ENCODE data around the gene NTRK1. TPM values are rescaled to one million over a fixed set of nuclear protein-coding genes. Genes with fewer than 3 reads are reported as not detected.

NTRK1 gene
- total and polyA plus RNA-seq, 2 of the 13 experiments (the other 11 are each of a cell fraction or from before 2014, with no cell fraction given), result not detected

DNA sequence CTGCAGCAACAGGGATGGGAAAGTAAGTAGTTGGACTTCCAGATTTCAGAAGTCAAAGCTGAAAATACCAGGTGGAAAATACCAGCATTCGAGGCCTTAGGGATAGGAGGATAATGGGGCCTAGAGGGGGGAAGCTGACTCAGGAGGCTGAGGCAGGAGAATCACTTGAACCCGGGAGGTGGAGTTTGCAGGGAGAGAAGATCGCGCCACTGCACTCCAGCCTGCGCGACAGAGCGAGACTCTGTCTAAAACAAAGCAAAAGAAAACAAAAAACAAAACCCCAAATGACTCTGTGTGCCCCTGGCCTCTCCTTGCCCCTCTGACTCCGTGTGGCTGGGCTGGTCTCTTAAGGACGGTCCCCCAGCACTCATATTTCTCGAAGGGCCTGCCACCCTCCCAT, 47.4 kb upstream of the NTRK1 start (continued):
- TF ChIP-seq SP4 (CRISPR knock-in tag; IDR thresholded peaks at IDR 0.05), result no peak
- TF ChIP-seq ZNF558 (CRISPR knock-in tag; IDR thresholded peaks at IDR 0.05; ENCODE audit: borderline replicate concordance), result no peak
- no peak for TF ChIP-seq DNMT3B (CRISPR knock-in tag; conservative IDR thresholded peaks at IDR 0.05)

DNA sequence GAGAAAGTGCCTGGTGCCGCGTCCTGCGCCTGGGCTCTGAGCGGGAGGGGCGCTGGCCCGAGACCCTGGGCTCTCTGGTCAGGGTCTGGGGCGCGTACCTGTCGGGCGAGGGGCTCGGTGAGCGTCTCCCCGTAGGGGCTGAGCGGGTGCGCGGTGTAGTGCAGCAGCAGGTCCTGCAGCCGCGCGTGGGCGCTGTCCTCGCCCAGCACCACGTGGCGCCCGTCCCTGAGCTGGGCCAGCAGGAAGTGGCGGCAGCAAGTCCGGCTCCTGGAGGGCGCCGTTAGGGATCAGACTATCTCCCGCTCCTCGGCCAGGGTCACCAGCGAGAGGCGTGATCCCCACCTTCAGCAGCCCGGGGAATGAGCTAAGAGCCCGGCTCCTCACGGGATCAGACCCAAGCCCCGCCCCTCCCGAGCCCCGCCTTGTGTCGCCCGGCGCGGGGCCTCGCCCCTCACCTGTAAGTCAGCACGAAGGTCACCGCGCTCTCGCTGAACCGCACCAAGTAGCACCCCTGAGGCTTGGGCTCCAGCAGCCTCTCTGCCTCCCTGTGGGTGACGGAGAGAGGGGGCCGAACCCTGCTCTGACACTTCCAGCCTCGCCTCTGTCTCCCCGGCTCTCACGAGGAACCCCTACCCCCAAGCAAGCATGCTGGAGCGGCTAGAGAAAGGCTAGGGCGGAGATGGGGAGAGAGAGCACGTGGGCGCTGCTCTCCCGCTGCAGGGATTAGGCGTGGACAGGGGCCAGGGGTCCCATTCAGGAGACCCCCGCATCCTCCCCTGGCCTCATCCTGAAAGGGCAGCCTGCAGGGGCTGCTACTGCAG, 46.7 kb upstream of the NTRK1 start:
- DNase-seq (ENCODE audit: low spot score), result peak; percentile 35
- peak overlapping the region; percentile 44 for H3K9ac ChIP-seq (ENCODE audit: insufficient read depth, low read depth, low read length)
- no TSS peak for BruUV-seq (replicated peaks)
- no peak for TF ChIP-seq PHF21A (CRISPR knock-in tag; IDR thresholded peaks at IDR 0.05)
- TF ChIP-seq SP5 (CRISPR knock-in tag; IDR thresholded peaks at IDR 0.05; ENCODE audit: borderline replicate concordance, low read depth), result no peak; the same call in 1 of the 2 replicates
- TF ChIP-seq, protein P1, sequence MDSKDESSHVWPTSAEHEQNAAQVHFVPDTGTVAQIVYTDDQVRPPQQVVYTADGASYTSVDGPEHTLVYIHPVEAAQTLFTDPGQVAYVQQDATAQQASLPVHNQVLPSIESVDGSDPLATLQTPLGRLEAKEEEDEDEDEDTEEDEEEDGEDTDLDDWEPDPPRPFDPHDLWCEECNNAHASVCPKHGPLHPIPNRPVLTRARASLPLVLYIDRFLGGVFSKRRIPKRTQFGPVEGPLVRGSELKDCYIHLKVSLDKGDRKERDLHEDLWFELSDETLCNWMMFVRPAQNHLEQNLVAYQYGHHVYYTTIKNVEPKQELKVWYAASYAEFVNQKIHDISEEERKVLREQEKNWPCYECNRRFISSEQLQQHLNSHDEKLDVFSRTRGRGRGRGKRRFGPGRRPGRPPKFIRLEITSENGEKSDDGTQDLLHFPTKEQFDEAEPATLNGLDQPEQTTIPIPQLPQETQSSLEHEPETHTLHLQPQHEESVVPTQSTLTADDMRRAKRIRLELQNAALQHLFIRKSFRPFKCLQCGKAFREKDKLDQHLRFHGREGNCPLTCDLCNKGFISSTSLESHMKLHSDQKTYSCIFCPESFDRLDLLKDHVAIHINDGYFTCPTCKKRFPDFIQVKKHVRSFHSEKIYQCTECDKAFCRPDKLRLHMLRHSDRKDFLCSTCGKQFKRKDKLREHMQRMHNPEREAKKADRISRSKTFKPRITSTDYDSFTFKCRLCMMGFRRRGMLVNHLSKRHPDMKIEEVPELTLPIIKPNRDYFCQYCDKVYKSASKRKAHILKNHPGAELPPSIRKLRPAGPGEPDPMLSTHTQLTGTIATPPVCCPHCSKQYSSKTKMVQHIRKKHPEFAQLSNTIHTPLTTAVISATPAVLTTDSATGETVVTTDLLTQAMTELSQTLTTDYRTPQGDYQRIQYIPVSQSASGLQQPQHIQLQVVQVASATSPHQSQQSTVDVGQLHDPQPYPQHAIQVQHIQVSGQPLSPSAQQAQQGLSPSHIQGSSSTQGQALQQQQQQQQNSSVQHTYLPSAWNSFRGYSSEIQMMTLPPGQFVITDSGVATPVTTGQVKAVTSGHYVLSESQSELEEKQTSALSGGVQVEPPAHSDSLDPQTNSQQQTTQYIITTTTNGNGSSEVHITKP (CRISPR knock-in tag; IDR thresholded peaks at IDR 0.05; ENCODE audit: low read depth), result no peak
- TF ChIP-seq, protein P2, sequence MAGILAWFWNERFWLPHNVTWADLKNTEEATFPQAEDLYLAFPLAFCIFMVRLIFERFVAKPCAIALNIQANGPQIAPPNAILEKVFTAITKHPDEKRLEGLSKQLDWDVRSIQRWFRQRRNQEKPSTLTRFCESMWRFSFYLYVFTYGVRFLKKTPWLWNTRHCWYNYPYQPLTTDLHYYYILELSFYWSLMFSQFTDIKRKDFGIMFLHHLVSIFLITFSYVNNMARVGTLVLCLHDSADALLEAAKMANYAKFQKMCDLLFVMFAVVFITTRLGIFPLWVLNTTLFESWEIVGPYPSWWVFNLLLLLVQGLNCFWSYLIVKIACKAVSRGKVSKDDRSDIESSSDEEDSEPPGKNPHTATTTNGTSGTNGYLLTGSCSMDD (CRISPR knock-in tag; IDR thresholded peaks at IDR 0.05), result no peak; the same call in 1 of the 2 replicates
- TF ChIP-seq, protein P3, sequence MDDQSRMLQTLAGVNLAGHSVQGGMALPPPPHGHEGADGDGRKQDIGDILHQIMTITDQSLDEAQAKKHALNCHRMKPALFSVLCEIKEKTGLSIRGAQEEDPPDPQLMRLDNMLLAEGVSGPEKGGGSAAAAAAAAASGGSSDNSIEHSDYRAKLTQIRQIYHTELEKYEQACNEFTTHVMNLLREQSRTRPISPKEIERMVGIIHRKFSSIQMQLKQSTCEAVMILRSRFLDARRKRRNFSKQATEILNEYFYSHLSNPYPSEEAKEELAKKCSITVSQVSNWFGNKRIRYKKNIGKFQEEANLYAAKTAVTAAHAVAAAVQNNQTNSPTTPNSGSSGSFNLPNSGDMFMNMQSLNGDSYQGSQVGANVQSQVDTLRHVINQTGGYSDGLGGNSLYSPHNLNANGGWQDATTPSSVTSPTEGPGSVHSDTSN (CRISPR knock-in tag; IDR thresholded peaks at IDR 0.05; ENCODE audit: borderline replicate concordance), result no peak
- TF ChIP-seq ZNF597 (CRISPR knock-in tag; IDR thresholded peaks at IDR 0.05), result no peak
- TF ChIP-seq FLYWCH1 (CRISPR knock-in tag; IDR thresholded peaks at IDR 0.05), result no peak
- no peak for TF ChIP-seq GRHL1 (CRISPR knock-in tag; conservative IDR thresholded peaks at IDR 0.05)

More for the DNA sequence above, 46.7 kb upstream of the NTRK1 start:
- H3K27me3 ChIP-seq (ENCODE audit: control insufficient read depth in 1 of 2, insufficient read depth in 2 of 2, low read length in 2 of 2), result peaks cover 9 to 27% of the 10 kb centered on the region in 2 experiments; a peak in 4 of 5 replicates
- in situ Hi-C loops (cut with HindIII; ENCODE audit: extremely low pct_ligation_motif_present, low pct_unique_long_range_greater_than_20kb), result no loop called here
- H3K4me3 ChIP-seq (replicated peaks in 1 of 3; ENCODE audit: insufficient read depth in 1 of 3, low read depth in 2 of 3, low read length in 3 of 3), result peak overlapping the region; percentile 42 to 71 (median 54); a peak in 5 of 6 replicates
- WGBS (ENCODE audit: low lambda C conversion rate), result 17% methylated on average over 15 of the region's 60 CpGs
- H3K9me3 ChIP-seq (ENCODE audit: low read length), result no peaks in the 10 kb centered on the region
- POLR2A ChIA-PET, result interaction anchor here (0.8 to 1.7 kb wide), 4 partner anchors 8 to 86 kb away, joined by 3 to 6 read pairs (median 4); partner anchors contain the start of genes ISG20L2 and METTL25B
- H3K4me2 ChIP-seq (ENCODE audit: low read depth, low read length), result peak overlapping the region; percentile 85
- intact Hi-C loops (cut with micrococcal nuclease; ENCODE audit: unreplicated experiment), result no loop called here
- no peaks in the 10 kb centered on the region for H4K20me1 ChIP-seq (ENCODE audit: insufficient read depth, low read length)
- peak; percentile 91 for ATAC-seq
- no peaks in the 10 kb centered on the region for H3K79me2 ChIP-seq (ENCODE audit: insufficient read depth, low read length)
- no peak overlapping the region for H3K27ac ChIP-seq (ENCODE audit: extremely low read length, insufficient read depth, low read length)
- peaks cover 33% of the 10 kb centered on the region for H3K4me1 ChIP-seq (ENCODE audit: insufficient read depth, low read length)
- H3K36me3 ChIP-seq (replicated peaks in 1 of 2; ENCODE audit: control insufficient read depth in 1 of 2, insufficient read depth in 2 of 2, low read length in 2 of 2), result no peaks in the 10 kb centered on the region
- no peak overlapping the region for H2AFZ ChIP-seq (ENCODE audit: low read length)
- no peak for FAIRE-seq
- CTCF ChIA-PET (ENCODE audit: low intra/inter-chr PET ratio, low total read pairs), result interaction anchor here (0.6 kb wide), 1 partner anchor 156 kb away, joined by 3 read pairs; no protein-coding TSS in a partner anchor

Measured in HepG2 (cell line).